ENCODE data around the gene LRRIQ4.

The LRRIQ4 gene

DNA sequence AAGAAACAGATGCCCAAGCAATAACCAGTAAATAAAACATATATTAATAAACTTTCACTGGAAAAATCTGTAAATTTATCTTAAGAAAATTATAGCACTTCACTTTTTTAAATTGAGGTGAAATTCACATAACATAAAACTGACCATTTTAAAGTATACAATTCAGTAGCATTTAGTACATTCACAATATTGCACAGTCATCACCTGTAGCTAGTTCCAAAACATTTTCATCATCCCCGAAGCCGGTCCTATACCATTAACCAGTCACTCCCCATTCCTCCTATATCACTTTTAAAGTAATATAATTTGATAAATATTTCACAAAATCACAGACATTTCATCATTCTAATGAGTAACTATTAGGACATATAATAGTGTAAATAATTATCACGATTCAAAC, 8.0 kb upstream of the LRRIQ4 start:
- H3K36me3 ChIP-seq (ENCODE audit: low read length), result no peaks in the 10 kb centered on the region
- H4K20me1 ChIP-seq (ENCODE audit: low read depth, low read length), result no peaks in the 10 kb centered on the region
- H3K27ac ChIP-seq (ENCODE audit: low read depth, low read length), result no peak overlapping the region
- H3K9me3 ChIP-seq (ENCODE audit: insufficient read depth, low read length), result no peaks in the 10 kb centered on the region
- H3K4me3 ChIP-seq (ENCODE audit: insufficient read depth, low read length, poor library complexity, severe bottlenecking), result no peak overlapping the region
- peaks cover 4% of the 10 kb centered on the region; the same call in 1 of the 2 replicates for H3F3A ChIP-seq (ENCODE audit: insufficient read depth)
- no peak overlapping the region for H3K9ac ChIP-seq (ENCODE audit: low read length)
- H3K9me2 ChIP-seq (replicated peaks; ENCODE audit: insufficient read depth, low read length), result no peaks in the 10 kb centered on the region
- no peaks in the 10 kb centered on the region for H3K27me3 ChIP-seq (ENCODE audit: low read length)
- no peak overlapping the region for H2AFZ ChIP-seq (ENCODE audit: low read depth, low read length, severe bottlenecking)
- TF ChIP-seq CTCF (IDR thresholded peaks at IDR 0.05; ENCODE audit: insufficient read depth, low read length, poor library complexity, severe bottlenecking) (no peak), EZH2phosphoT487 (conservative IDR thresholded peaks at IDR 0.05; ENCODE audit: low read length) (no peak)
- H3K79me2 ChIP-seq (ENCODE audit: insufficient read depth, low read length), result no peaks in the 10 kb centered on the region
- no peak overlapping the region for H3K4me2 ChIP-seq (ENCODE audit: low read depth, low read length, poor library complexity, severe bottlenecking)

- Histone ChIP-seq H3K9me3 (ENCODE audit: insufficient read depth, low read length) (no peaks in the 10 kb centered on the region), H3F3A (ENCODE audit: insufficient read depth) (peaks cover 9% of the 10 kb centered on the region; the same call in 1 of the 2 replicates), H3K36me3 (ENCODE audit: low read length) (no peaks in the 10 kb centered on the region), H3K4me3 (ENCODE audit: insufficient read depth, low read length, poor library complexity, severe bottlenecking) (no peak overlapping the region), H3K79me2 (ENCODE audit: insufficient read depth, low read length) (no peaks in the 10 kb centered on the region), H2AFZ (ENCODE audit: low read depth, low read length, severe bottlenecking) (no peak overlapping the region), H3K27me3 (ENCODE audit: low read length) (no peaks in the 10 kb centered on the region), H3K9ac (ENCODE audit: low read length) (no peak overlapping the region), H3K4me2 (ENCODE audit: low read depth, low read length, poor library complexity, severe bottlenecking) (no peak overlapping the region), H3K9me2 (replicated peaks; ENCODE audit: insufficient read depth, low read length) (no peaks in the 10 kb centered on the region), H4K20me1 (ENCODE audit: low read depth, low read length) (no peaks in the 10 kb centered on the region), H3K27ac (ENCODE audit: low read depth, low read length) (no peak overlapping the region)
- no peak for TF ChIP-seq CTCF (IDR thresholded peaks at IDR 0.05; ENCODE audit: insufficient read depth, low read length, poor library complexity, severe bottlenecking)
- TF ChIP-seq EZH2phosphoT487 (conservative IDR thresholded peaks at IDR 0.05; ENCODE audit: low read length), result no peak
Observed at GRCh38 chr3:169809230-169809795, 3.4 kb upstream of the LRRIQ4 start.

DNA sequence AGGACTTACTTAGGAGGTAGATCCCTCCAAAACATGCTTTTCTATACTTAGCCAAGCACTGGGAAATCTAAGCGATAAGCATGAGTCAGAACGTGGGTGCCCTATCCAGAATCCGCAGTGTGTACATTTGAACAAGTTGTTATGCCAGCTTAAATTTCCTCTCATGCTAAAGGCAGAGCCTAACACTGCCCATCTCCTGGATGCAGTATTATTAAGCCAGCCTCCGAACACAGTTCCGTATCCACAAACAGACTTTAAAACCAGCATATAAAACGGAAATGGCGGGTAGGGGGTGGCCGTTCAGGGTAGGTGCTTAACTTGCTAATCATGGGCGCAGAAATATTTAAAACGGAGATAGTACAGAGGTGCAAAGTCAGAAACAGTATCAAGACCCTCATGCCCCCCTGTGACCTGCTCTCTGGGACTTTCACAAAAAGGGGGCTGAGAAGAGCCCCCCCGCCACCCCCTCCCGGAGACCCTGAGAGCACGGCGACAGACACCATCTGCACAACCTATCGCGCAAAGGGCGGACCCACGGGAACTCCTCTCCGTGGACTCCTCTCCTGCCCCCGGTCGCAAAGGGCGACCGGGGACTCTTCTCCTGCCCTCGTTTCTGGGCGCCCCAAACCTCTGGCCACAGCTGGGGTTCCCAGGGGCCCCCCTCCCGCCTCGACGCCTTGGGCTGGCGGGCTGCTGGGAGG, 889 bp upstream of the LRRIQ4 start:
- H3K79me2 ChIP-seq (ENCODE audit: insufficient read depth, low read length), result no peaks in the 10 kb centered on the region
- H4K20me1 ChIP-seq (ENCODE audit: low read depth, low read length), result no peaks in the 10 kb centered on the region
- no peaks in the 10 kb centered on the region for H3K27me3 ChIP-seq (ENCODE audit: low read length)
- H3K4me3 ChIP-seq (ENCODE audit: insufficient read depth, low read length, poor library complexity, severe bottlenecking), result peak overlapping the region; percentile 36
- TF ChIP-seq CTCF (IDR thresholded peaks at IDR 0.05; ENCODE audit: insufficient read depth, low read length, poor library complexity, severe bottlenecking) (no peak), EZH2phosphoT487 (conservative IDR thresholded peaks at IDR 0.05; ENCODE audit: low read length) (no peak)
- H3F3A ChIP-seq (ENCODE audit: insufficient read depth), result peaks cover 9% of the 10 kb centered on the region; the same call in 1 of the 2 replicates
- no peaks in the 10 kb centered on the region for H3K36me3 ChIP-seq (ENCODE audit: low read length)
- no peaks in the 10 kb centered on the region for H3K9me3 ChIP-seq (ENCODE audit: insufficient read depth, low read length)
- H3K27ac ChIP-seq (ENCODE audit: low read depth, low read length), result no peak overlapping the region
- no peaks in the 10 kb centered on the region for H3K9me2 ChIP-seq (replicated peaks; ENCODE audit: insufficient read depth, low read length)
- peak overlapping the region; percentile 62 for H3K4me2 ChIP-seq (ENCODE audit: low read depth, low read length, poor library complexity, severe bottlenecking)
- peak overlapping the region; percentile 39 for H3K9ac ChIP-seq (ENCODE audit: low read length)
- H2AFZ ChIP-seq (ENCODE audit: low read depth, low read length, severe bottlenecking), result peak overlapping the region; percentile 78
